SK-N-SH treated with all-trans-retinoic acid at 6 μM for 48 hours (cell line): ENCODE results near the gene CDKN2B-AS1.

Source experiments
- ATAC-seq: fragments of 200-7000 bp; cut with Tn5 transposase; 3 replicates; pipeline ENCODE4 v1.9.1; 2020; ENCODE audit warnings: mild to moderate bottlenecking, moderate library complexity
- ARNTL ChIP-seq: fragments of 450-650 bp; formaldehyde crosslinking; IDR thresholded peaks from 2 replicates; pipeline ENCODE4 v1.5.0; 2020; ENCODE audit warnings: low read depth, mild to moderate bottlenecking, moderate library complexity, borderline replicate concordance
- BACH2 ChIP-seq: fragments of 250-450 bp; sonication (Bioruptor Pico); IDR thresholded peaks from 2 replicates; pipeline ENCODE4 v1.9.0; 2021; ENCODE audit warnings: mild to moderate bottlenecking, borderline replicate concordance
- CSRNP3 ChIP-seq: fragments of 250-450 bp; sonication (Bioruptor Pico); IDR thresholded peaks from 2 replicates; pipeline ENCODE4 v1.5.1; 2021; ENCODE audit warnings: mild to moderate bottlenecking, moderate library complexity
- ESRRG ChIP-seq: fragments of 250-450 bp; sonication (Bioruptor Pico); IDR thresholded peaks from 2 replicates; pipeline ENCODE4 v1.6.1; 2021; ENCODE audit warnings: mild to moderate bottlenecking
- GLIS3 ChIP-seq: fragments of 250-450 bp; sonication (Bioruptor Pico); IDR thresholded peaks from 2 replicates; pipeline ENCODE4 v1.5.0; 2020; ENCODE audit warnings: mild to moderate bottlenecking, moderate library complexity
- ISL1 ChIP-seq: fragments of 250-450 bp; sonication (Bioruptor Pico); IDR thresholded peaks from 2 replicates; pipeline ENCODE4 v2.1.2; 2022; ENCODE audit warnings: mild to moderate bottlenecking, moderate library complexity
- OSR1 ChIP-seq: fragments of 250-450 bp; sonication (Bioruptor Pico); IDR thresholded peaks from 2 replicates; pipeline ENCODE4 v1.8.0; 2022; ENCODE audit warnings: moderate library complexity, mild to moderate bottlenecking, inconsistent platforms
- PATZ1 ChIP-seq: fragments of 250-450 bp; sonication (Bioruptor Pico); IDR thresholded peaks from 2 replicates; pipeline ENCODE4 v1.8.0; 2020; ENCODE audit warnings: mild to moderate bottlenecking, moderate library complexity, borderline replicate concordance
- POU6F1 ChIP-seq: fragments of 250-450 bp; sonication (Bioruptor Pico); IDR thresholded peaks from 2 replicates; pipeline ENCODE4 v1.8.0; 2021; ENCODE audit warnings: low read depth, mild to moderate bottlenecking, moderate library complexity, borderline replicate concordance
- PPARA ChIP-seq: fragments of 250-450 bp; sonication (Bioruptor Pico); IDR thresholded peaks from 2 replicates; pipeline ENCODE4 v1.5.0; 2020; ENCODE audit warnings: mild to moderate bottlenecking, borderline replicate concordance
- RARB ChIP-seq: fragments of 250-450 bp; sonication (Bioruptor Pico); IDR thresholded peaks from 2 replicates; pipeline ENCODE4 v1.8.0; 2021; ENCODE audit warnings: mild to moderate bottlenecking, moderate library complexity
- SNAI2 ChIP-seq: fragments of 250-450 bp; sonication (Bioruptor Pico); IDR thresholded peaks from 2 replicates; pipeline ENCODE4 v1.5.0; 2020; ENCODE audit warnings: mild to moderate bottlenecking, moderate library complexity
- TCF4 ChIP-seq: fragments of 250-450 bp; sonication (Bioruptor Pico); IDR thresholded peaks from 2 replicates; pipeline ENCODE4 v1.8.0; 2021; ENCODE audit warnings: mild to moderate bottlenecking, moderate library complexity, borderline replicate concordance
- ZFP3 ChIP-seq: fragments of 250-450 bp; sonication (Bioruptor Pico); IDR thresholded peaks from 2 replicates; pipeline ENCODE4 v1.5.0; 2020; ENCODE audit warnings: mild to moderate bottlenecking, moderate library complexity
- ZFP30 ChIP-seq: fragments of 450-650 bp; formaldehyde crosslinking; IDR thresholded peaks from 2 replicates; pipeline ENCODE4 v1.5.0; 2022; ENCODE audit warnings: mild to moderate bottlenecking, moderate library complexity
- ZNF565 ChIP-seq: fragments of 450-650 bp; formaldehyde crosslinking; conservative IDR thresholded peaks from 2 replicates; pipeline ENCODE4 v1.5.0; 2020; ENCODE audit warnings: low read depth, mild to moderate bottlenecking, moderate library complexity
- ZNF70 ChIP-seq: fragments of 450-650 bp; formaldehyde crosslinking; IDR thresholded peaks from 2 replicates; pipeline ENCODE4 v1.5.0; 2020; ENCODE audit warnings: mild to moderate bottlenecking, moderate library complexity
- ZNF8 ChIP-seq: fragments of 450-650 bp; formaldehyde crosslinking; IDR thresholded peaks from 2 replicates; pipeline ENCODE4 v1.5.0; 2020; ENCODE audit warnings: mild to moderate bottlenecking, moderate library complexity
- TF ChIP-seq, protein P1 (sequence below): fragments of 250-450 bp; sonication (Bioruptor Pico); IDR thresholded peaks from 2 replicates; pipeline ENCODE4 v1.5.0; 2020; ENCODE audit warnings: mild to moderate bottlenecking, moderate library complexity
- TF ChIP-seq, protein P2 (sequence below): fragments of 250-450 bp; sonication (Bioruptor Pico); IDR thresholded peaks from 2 replicates; pipeline ENCODE4 v1.5.1; 2020; ENCODE audit warnings: low read depth, mild to moderate bottlenecking, moderate library complexity

The CDKN2B-AS1 gene

DNA sequence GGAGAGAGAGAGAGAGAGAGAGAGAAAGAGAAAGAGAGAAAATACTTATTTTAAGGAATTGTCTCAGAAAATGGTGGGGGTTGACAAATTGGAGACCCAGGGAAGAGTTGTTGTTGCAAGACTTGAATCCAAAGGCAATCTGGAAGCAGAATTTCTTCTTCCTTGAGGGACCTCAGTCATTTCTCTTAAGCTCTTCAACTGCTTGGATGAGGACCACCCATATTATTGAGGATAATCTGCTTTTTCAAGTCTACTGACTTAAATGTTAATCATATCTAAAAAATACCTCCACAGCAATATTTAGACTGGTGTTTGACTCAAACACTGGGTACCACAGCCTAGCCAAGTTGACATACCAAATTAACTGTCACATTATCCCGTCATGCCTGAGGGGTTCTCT lies 2.9 kb downstream of the CDKN2B-AS1 start:
- no peak for ATAC-seq

GRCh38 chr9:21998026-21998425 lies 3.4 kb downstream of the CDKN2B-AS1 start:
- no peak for ATAC-seq
- TF ChIP-seq, protein P1, sequence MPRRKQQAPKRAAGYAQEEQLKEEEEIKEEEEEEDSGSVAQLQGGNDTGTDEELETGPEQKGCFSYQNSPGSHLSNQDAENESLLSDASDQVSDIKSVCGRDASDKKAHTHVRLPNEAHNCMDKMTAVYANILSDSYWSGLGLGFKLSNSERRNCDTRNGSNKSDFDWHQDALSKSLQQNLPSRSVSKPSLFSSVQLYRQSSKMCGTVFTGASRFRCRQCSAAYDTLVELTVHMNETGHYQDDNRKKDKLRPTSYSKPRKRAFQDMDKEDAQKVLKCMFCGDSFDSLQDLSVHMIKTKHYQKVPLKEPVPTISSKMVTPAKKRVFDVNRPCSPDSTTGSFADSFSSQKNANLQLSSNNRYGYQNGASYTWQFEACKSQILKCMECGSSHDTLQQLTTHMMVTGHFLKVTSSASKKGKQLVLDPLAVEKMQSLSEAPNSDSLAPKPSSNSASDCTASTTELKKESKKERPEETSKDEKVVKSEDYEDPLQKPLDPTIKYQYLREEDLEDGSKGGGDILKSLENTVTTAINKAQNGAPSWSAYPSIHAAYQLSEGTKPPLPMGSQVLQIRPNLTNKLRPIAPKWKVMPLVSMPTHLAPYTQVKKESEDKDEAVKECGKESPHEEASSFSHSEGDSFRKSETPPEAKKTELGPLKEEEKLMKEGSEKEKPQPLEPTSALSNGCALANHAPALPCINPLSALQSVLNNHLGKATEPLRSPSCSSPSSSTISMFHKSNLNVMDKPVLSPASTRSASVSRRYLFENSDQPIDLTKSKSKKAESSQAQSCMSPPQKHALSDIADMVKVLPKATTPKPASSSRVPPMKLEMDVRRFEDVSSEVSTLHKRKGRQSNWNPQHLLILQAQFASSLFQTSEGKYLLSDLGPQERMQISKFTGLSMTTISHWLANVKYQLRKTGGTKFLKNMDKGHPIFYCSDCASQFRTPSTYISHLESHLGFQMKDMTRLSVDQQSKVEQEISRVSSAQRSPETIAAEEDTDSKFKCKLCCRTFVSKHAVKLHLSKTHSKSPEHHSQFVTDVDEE (CRISPR knock-in tag), result no peak
- no peak for TF ChIP-seq SNAI2 (CRISPR knock-in tag)
- TF ChIP-seq TCF4 (CRISPR knock-in tag), result no peak
- no peak for TF ChIP-seq ZNF70 (CRISPR knock-in tag)
- no peak for TF ChIP-seq ISL1 (CRISPR knock-in tag)
- TF ChIP-seq ARNTL (CRISPR knock-in tag), result no peak
- TF ChIP-seq ZNF565, result no peak
- TF ChIP-seq POU6F1 (CRISPR knock-in tag), result no peak
- no peak for TF ChIP-seq OSR1 (CRISPR knock-in tag)
- no peak for TF ChIP-seq ESRRG (CRISPR knock-in tag)
- TF ChIP-seq, protein P2, sequence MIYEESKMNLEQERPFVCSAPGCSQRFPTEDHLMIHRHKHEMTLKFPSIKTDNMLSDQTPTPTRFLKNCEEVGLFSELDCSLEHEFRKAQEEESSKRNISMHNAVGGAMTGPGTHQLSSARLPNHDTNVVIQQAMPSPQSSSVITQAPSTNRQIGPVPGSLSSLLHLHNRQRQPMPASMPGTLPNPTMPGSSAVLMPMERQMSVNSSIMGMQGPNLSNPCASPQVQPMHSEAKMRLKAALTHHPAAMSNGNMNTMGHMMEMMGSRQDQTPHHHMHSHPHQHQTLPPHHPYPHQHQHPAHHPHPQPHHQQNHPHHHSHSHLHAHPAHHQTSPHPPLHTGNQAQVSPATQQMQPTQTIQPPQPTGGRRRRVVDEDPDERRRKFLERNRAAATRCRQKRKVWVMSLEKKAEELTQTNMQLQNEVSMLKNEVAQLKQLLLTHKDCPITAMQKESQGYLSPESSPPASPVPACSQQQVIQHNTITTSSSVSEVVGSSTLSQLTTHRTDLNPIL, result no peak
- no peak for TF ChIP-seq BACH2 (CRISPR knock-in tag)
- no peak for TF ChIP-seq GLIS3 (CRISPR knock-in tag)
- no peak for TF ChIP-seq ZFP30 (CRISPR knock-in tag)
- TF ChIP-seq CSRNP3 (CRISPR knock-in tag), result no peak
- TF ChIP-seq RARB (CRISPR knock-in tag), result no peak
- no peak for TF ChIP-seq ZFP3
- no peak for TF ChIP-seq PATZ1 (CRISPR knock-in tag)

More for the DNA sequence above, 2.9 kb downstream of the CDKN2B-AS1 start:
- no peak for TF ChIP-seq SNAI2 (CRISPR knock-in tag)
- TF ChIP-seq, all 23 proteins: peak for 0

DNA sequence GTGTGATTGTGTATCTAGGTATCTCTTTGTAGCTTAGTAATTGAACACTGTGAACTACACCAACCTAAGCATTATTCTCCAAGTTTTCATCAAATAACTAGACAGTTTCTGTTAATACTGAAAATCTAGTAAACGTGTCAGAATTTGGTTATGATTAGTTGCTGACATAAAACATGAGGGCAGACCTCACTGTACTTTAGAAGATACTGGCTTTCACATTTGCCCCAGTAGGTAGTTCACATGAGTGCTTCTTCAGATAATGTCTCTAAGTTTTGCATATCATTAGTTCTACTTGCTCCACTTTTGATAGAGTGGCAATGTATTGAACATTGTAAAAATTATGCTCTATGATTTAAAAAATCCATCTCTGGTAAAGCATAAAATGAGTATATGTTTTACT lies 7.4 kb downstream of the CDKN2B-AS1 start:
- ATAC-seq, result no peak
- no peak for TF ChIP-seq ZFP3
- no peak for TF ChIP-seq TCF4 (CRISPR knock-in tag)
- TF ChIP-seq RARB (CRISPR knock-in tag), result no peak
- TF ChIP-seq ZNF70 (CRISPR knock-in tag), result no peak
- no peak for TF ChIP-seq ESRRG (CRISPR knock-in tag)
- no peak for TF ChIP-seq ZNF565
- TF ChIP-seq ISL1 (CRISPR knock-in tag), result no peak
- no peak for TF ChIP-seq ZNF8 (CRISPR knock-in tag)
- no peak for TF ChIP-seq PPARA (CRISPR knock-in tag)
- TF ChIP-seq, protein P2, result no peak
- no peak for TF ChIP-seq ARNTL (CRISPR knock-in tag)
- no peak for TF ChIP-seq SNAI2 (CRISPR knock-in tag)
- no peak for TF ChIP-seq PATZ1 (CRISPR knock-in tag)
- TF ChIP-seq, protein P1 (CRISPR knock-in tag), result no peak
- TF ChIP-seq OSR1 (CRISPR knock-in tag), result no peak
